Lung (tissue), 12 donors: Measurements from ENCODE around the gene OPRM1. TPM values are rescaled to one million over a fixed set of nuclear protein-coding genes. Genes with fewer than 3 reads are reported as not detected.

Source experiments
- ATAC-seq: fragments of 200-7000 bp; cut with Tn5 transposase; one replicate; pipeline ENCODE4 v1.9.1; 2020; ENCODE audit warnings: moderate number of reproducible peaks; ENCODE audit not compliant: insufficient read depth, low FRiP score
- DNase-seq, 3 donors: peaks; one replicate each; pipeline ENCODE4 v3.0.0-alpha.2; 2013 to 2017
- H3K27ac ChIP-seq, 2 donors: one replicate each; pipeline ENCODE4 v1.5.1; 2013; ENCODE audit warnings: mild to moderate bottlenecking in 2 of 2, moderate library complexity in 2 of 2, control low read depth in 1 of 2, inconsistent platforms in 1 of 2, low read depth in 1 of 2, low read length in 1 of 2
- H3K27me3 ChIP-seq, 3 donors: one replicate each; pipeline ENCODE4 v1.5.1; 2013; ENCODE audit warnings: low read length in 2 of 3; ENCODE audit not compliant: control insufficient read depth in 3 of 3, insufficient read depth in 3 of 3
- H3K36me3 ChIP-seq, 4 donors: one replicate each; pipeline ENCODE4 v1.5.1; 2013; ENCODE audit warnings: low read length in 4 of 4, mild to moderate bottlenecking in 1 of 4, moderate library complexity in 1 of 4; ENCODE audit not compliant: control insufficient read depth in 4 of 4, insufficient read depth in 4 of 4
- H3K4me1 ChIP-seq, 5 donors: one replicate each; pipeline ENCODE4 v1.5.1; 2013; ENCODE audit warnings: low read length in 5 of 5, mild to moderate bottlenecking in 2 of 5, moderate library complexity in 1 of 5; ENCODE audit not compliant: control insufficient read depth in 5 of 5, insufficient read depth in 5 of 5
- H3K4me3 ChIP-seq: one replicate; pipeline ENCODE4 v1.5.1; 2013; ENCODE audit warnings: mild to moderate bottlenecking, control low read depth, moderate library complexity
- H3K9ac ChIP-seq, 2 donors: one replicate each; pipeline ENCODE4 v1.5.1; 2013; ENCODE audit warnings: low read length in 2 of 2, control low read depth in 1 of 2; ENCODE audit not compliant: insufficient read depth in 1 of 2
- H3K9me3 ChIP-seq, 4 donors: one replicate each; pipeline ENCODE4 v1.5.1; 2013; ENCODE audit warnings: low read length in 3 of 4, mild to moderate bottlenecking in 1 of 4, moderate library complexity in 1 of 4; ENCODE audit not compliant: control insufficient read depth in 4 of 4, insufficient read depth in 3 of 4
- CTCF ChIP-seq: IDR thresholded peaks from 2 replicates; pipeline ENCODE4 v1.5.1; 2012; ENCODE audit warnings: mild to moderate bottlenecking; ENCODE audit errors: control extremely low read depth, extremely low read depth
- WGBS, 2 donors: extraction: QIAGEN DNeasy Blood & Tissue Kit; methylation state at CpG; one replicate each; pipeline ENCODE4 v1.1.7; 2013; 5-methylcytosine and 5-hydroxymethylcytosine counted together
- polyA plus RNA-seq, 2 donors: library from polyadenylated mRNA; stranded (reverse); fragments of 200-250 nt; gene quantifications; one replicate each; pipeline ENCODE4 v1.2.1, GENCODE V29; 2013
- total RNA-seq, 2 donors: library from RNA; depleted of rRNA in 1 of 2; stranded (reverse); fragments of >200 nt in 1 of 2; gene quantifications; one replicate each; pipeline ENCODE4 v1.2.1, GENCODE V29; 2014 to 2021
- donor health status: control.
- donor health status: control.
- donor health status: Bipolar disorder and iron deficiency.
- donor health status: healthy.
- donor health status: DM: yes; HTN: yes; CAD: no.

The OPRM1 gene
- total and polyA plus RNA-seq, 4 donors = not detected

GRCh38 chr6:154233383-154233782 is 194.3 kb downstream of the OPRM1 start:
- 95 to 97% methylated on average over 2 of the region's 2 CpGs for WGBS, 2 donors
- TF ChIP-seq CTCF = no peak
- Histone ChIP-seq H3K9me3 (no peaks in the 10 kb centered on the region), H3K27me3 (no peaks in the 10 kb centered on the region), H3K4me1 (no peaks in the 10 kb centered on the region), H3K4me3 (no peak overlapping the region), H3K27ac (no peak overlapping the region), H3K9ac (no peak overlapping the region), H3K36me3 (no peaks in the 10 kb centered on the region)
- ATAC-seq = no peak
- no peak for DNase-seq

- Histone ChIP-seq H3K27me3 (no peaks in the 10 kb centered on the region), H3K36me3 (no peaks in the 10 kb centered on the region), H3K27ac (no peak overlapping the region), H3K9ac (no peak overlapping the region), H3K4me1 (no peaks in the 10 kb centered on the region), H3K9me3 (no peaks in the 10 kb centered on the region), H3K4me3 (no peak overlapping the region)
- WGBS, 2 donors = 70 to 72% methylated on average over 4 of the region's 4 CpGs
- no peak for TF ChIP-seq CTCF
- ATAC-seq (no peak), DNase-seq (no peak)
Observed at GRCh38 chr6:154234019-154234772, 195.2 kb downstream of the OPRM1 start.

- no peak overlapping the region for H3K4me3 ChIP-seq
- no peak overlapping the region for H3K9ac ChIP-seq
- 83 to 91% methylated on average over 4 of the region's 4 CpGs for WGBS, 2 donors
- no peaks in the 10 kb centered on the region for H3K27me3 ChIP-seq
- H3K4me1 ChIP-seq = no peaks in the 10 kb centered on the region
- no peaks in the 10 kb centered on the region for H3K36me3 ChIP-seq
- TF ChIP-seq CTCF = no peak
- no peak overlapping the region for H3K27ac ChIP-seq
- no peaks in the 10 kb centered on the region for H3K9me3 ChIP-seq
- ATAC-seq (no peak), DNase-seq (no peak)
Observed at GRCh38 chr6:154236646-154237301, 197.7 kb downstream of the OPRM1 start.
